ENCODE results near the gene PPP1R16B.
A peak's percentile ranks its signal among the peaks of the same experiment; 100 is the strongest.

PPP1R16B gene

GRCh38 chr20:38862226-38862625 lies 56.7 kb downstream of the PPP1R16B start:
- H3K9me3 ChIP-seq (ENCODE audit: control insufficient read depth, insufficient read depth, low read length) = no peaks in the 10 kb centered on the region
- no peaks in the 10 kb centered on the region for H4K20me1 ChIP-seq (ENCODE audit: control insufficient read depth, insufficient read depth, low read depth, low read length)
- no peaks in the 10 kb centered on the region for H3K27me3 ChIP-seq (ENCODE audit: control insufficient read depth, low read length)
- H3K4me2 ChIP-seq (ENCODE audit: low read length) = peak overlapping the region; percentile 79
- H3K4me1 ChIP-seq (ENCODE audit: control insufficient read depth, low read length) = peaks cover 99% of the 10 kb centered on the region
- TF ChIP-seq, protein P1, sequence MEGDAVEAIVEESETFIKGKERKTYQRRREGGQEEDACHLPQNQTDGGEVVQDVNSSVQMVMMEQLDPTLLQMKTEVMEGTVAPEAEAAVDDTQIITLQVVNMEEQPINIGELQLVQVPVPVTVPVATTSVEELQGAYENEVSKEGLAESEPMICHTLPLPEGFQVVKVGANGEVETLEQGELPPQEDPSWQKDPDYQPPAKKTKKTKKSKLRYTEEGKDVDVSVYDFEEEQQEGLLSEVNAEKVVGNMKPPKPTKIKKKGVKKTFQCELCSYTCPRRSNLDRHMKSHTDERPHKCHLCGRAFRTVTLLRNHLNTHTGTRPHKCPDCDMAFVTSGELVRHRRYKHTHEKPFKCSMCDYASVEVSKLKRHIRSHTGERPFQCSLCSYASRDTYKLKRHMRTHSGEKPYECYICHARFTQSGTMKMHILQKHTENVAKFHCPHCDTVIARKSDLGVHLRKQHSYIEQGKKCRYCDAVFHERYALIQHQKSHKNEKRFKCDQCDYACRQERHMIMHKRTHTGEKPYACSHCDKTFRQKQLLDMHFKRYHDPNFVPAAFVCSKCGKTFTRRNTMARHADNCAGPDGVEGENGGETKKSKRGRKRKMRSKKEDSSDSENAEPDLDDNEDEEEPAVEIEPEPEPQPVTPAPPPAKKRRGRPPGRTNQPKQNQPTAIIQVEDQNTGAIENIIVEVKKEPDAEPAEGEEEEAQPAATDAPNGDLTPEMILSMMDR (IDR thresholded peaks at IDR 0.05; ENCODE audit: low read depth, low read length, poor library complexity, severe bottlenecking) = no peak
- TF ChIP-seq EZH2phosphoT487 (IDR thresholded peaks at IDR 0.05; ENCODE audit: borderline replicate concordance, low read length) = no peak
- peak overlapping the region; percentile 58 for H3K4me3 ChIP-seq (ENCODE audit: low read length)
- H3K79me2 ChIP-seq (ENCODE audit: control insufficient read depth, low read length) = peaks cover 94% of the 10 kb centered on the region
- H3F3A ChIP-seq (ENCODE audit: control insufficient read depth, insufficient read depth) = peaks cover 27% of the 10 kb centered on the region
- H3K36me3 ChIP-seq (ENCODE audit: control insufficient read depth, low read length) = peaks cover 20% of the 10 kb centered on the region
- peak overlapping the region; percentile 89 for H3K27ac ChIP-seq (ENCODE audit: low read depth, low read length)
- no peaks in the 10 kb centered on the region for H3K9me2 ChIP-seq (replicated peaks; ENCODE audit: control insufficient read depth, low read length)

- Histone ChIP-seq H3K9me2 (replicated peaks; ENCODE audit: control insufficient read depth, low read length) (no peaks in the 10 kb centered on the region), H3K36me3 (ENCODE audit: control insufficient read depth, low read length) (peaks cover 20% of the 10 kb centered on the region), H3K27ac (ENCODE audit: low read depth, low read length) (peak overlapping the region; percentile 89), H4K20me1 (ENCODE audit: control insufficient read depth, insufficient read depth, low read depth, low read length) (no peaks in the 10 kb centered on the region), H3K4me3 (ENCODE audit: low read length) (peak overlapping the region; percentile 58), H3K27me3 (ENCODE audit: control insufficient read depth, low read length) (no peaks in the 10 kb centered on the region), H3F3A (ENCODE audit: control insufficient read depth, insufficient read depth) (peaks cover 30% of the 10 kb centered on the region), H3K9me3 (ENCODE audit: control insufficient read depth, insufficient read depth, low read length) (no peaks in the 10 kb centered on the region), H3K79me2 (ENCODE audit: control insufficient read depth, low read length) (peaks cover 94% of the 10 kb centered on the region), H3K4me1 (ENCODE audit: control insufficient read depth, low read length) (peaks cover 99% of the 10 kb centered on the region), H3K4me2 (ENCODE audit: low read length) (peak overlapping the region; percentile 79)
- TF ChIP-seq, protein P1 (IDR thresholded peaks at IDR 0.05; ENCODE audit: low read depth, low read length, poor library complexity, severe bottlenecking) = no peak
These were observed 57.7 kb downstream of the PPP1R16B start for GRCh38 chr20:38863024-38863851.

DNA sequence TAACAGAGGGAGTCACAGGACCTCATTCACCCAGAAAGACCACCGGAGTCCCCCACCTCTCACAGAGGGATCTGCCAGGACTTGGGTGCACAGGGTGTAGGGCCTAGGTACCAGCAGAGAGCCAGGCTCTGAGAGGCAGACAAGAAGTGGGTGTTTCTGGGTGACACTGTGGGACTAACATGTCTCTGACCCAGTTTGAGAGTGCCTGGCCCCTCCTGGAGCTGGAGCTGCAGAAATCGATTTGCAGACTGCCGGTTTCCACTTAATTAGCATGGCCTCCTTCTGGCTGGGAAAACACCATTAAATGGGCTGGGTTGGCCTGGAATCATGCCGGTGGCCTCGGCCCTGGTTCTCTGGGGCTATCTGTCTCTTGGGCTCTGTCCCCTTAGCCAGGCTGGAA lies 59.2 kb downstream of the PPP1R16B start:
- TF ChIP-seq EZH2phosphoT487 (IDR thresholded peaks at IDR 0.05; ENCODE audit: borderline replicate concordance, low read length) = no peak
- TF ChIP-seq, protein P1 (IDR thresholded peaks at IDR 0.05; ENCODE audit: low read depth, low read length, poor library complexity, severe bottlenecking) = no peak
- Histone ChIP-seq H3K9me3 (ENCODE audit: control insufficient read depth, insufficient read depth, low read length) (no peaks in the 10 kb centered on the region), H4K20me1 (ENCODE audit: control insufficient read depth, insufficient read depth, low read depth, low read length) (no peaks in the 10 kb centered on the region)

More for the DNA sequence above, 59.2 kb downstream of the PPP1R16B start:
- Histone ChIP-seq H3K4me1 (ENCODE audit: control insufficient read depth, low read length) (peaks cover 95% of the 10 kb centered on the region), H3K9me2 (replicated peaks; ENCODE audit: control insufficient read depth, low read length) (no peaks in the 10 kb centered on the region), H3F3A (ENCODE audit: control insufficient read depth, insufficient read depth) (peaks cover 38% of the 10 kb centered on the region), H3K4me2 (ENCODE audit: low read length) (peak overlapping the region; percentile 79), H3K27me3 (ENCODE audit: control insufficient read depth, low read length) (no peaks in the 10 kb centered on the region), H3K36me3 (ENCODE audit: control insufficient read depth, low read length) (peaks cover 20% of the 10 kb centered on the region), H3K4me3 (ENCODE audit: low read length) (peak overlapping the region; percentile 58), H3K27ac (ENCODE audit: low read depth, low read length) (peak overlapping the region; percentile 89), H3K79me2 (ENCODE audit: control insufficient read depth, low read length) (peaks cover 90% of the 10 kb centered on the region)
